NCI-H1436 (cell line): ENCODE results near the gene BORA.
A peak's percentile ranks its signal among the peaks of the same experiment; 100 is the strongest.
"Not testable (repeated sequence)": the region's sequence is repeated elsewhere in the genome, so short reads cannot be mapped to it uniquely, and the experiment has no call there.

Experiments used
- DNase-seq: peaks from one replicate; lab custom pipeline; 2025; lab: John Stamatoyannopoulos, UW

Gene BORA

DNA sequence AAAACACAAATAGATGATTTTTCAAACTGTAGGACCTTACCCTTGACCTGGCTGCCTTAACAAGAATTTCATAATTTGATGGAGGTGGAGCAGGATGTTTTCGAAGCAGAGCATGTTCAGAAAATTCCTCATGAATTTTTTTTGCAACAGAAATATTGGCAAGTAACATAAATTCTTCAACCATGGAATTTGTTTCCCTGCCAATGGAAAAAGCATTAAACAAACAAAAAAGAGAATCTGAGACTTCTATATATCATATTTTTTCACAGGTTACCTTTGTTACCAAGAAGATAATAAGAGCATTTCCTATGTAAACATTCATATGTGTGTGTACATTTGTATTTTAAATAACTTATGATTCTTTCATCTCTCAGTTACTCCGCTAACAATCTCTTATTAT lies 35.7 kb downstream of the BORA start:
- no peak for DNase-seq

GRCh38 chr13:72774019-72774418 lies 46.3 kb downstream of the BORA start:
- no peak for DNase-seq

DNA sequence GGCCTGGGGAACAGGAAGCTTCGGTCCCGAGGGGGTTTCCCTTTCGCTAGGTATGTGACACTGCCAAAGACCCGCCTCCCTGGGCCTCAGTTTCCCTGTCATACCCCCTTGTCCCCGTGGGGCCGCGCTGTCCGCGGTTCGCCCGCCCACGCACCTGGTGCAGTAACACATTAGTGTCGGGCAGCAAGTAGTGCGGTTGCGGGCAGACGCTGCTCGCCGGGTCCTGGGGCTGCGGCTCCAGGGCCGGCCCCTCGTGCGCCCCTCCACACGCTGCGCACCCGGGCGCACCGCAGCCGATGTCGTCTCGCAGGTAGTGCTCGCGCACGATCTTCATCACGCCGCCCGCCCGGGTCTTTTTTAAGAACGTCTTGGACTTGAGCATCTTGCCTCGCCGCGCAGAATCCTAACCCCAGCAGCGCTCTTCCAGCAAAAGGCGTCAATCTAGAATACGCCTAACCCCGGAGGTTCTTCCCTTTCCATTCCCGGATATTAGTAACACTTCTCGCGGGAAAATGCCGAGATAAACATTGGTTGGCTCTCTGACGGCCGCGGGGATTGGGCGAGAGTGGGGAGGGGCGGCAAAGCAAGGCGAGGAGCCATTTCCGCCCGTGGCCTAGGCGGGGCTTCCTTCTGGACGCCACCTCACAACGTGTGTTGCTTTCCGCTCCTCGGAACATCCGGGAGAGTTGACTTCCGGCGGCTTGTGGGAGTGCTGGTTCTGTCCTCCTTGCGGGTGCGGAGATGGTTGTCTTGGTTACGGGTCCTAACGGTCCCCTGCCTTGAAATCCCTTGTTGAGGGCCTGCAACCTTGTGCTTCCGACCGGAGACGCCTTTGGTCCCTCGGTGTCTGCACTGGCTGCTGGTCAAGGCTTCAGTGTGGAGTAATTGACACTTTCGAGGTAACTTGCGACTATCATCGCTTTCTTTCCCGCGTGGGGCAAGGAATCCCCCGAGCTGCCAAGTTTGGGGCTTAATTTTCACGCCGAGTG lies 54.0 kb downstream of the BORA start, which contains the start of the genes DIS3 and PIBF1:
DIS3 (minus strand) TSS at position 450 of the 989 bp plus-strand sequence; CDS start at position 382, 68 bp downstream.
PIBF1 (plus strand) TSS at position 683 of the 989 bp plus-strand sequence. CDS start 1,337 bp downstream, outside the sequence.
- peak; percentile 99 for DNase-seq

GRCh38 chr13:72782717-72783116 lies 55.0 kb downstream of the BORA start:
- no peak for DNase-seq

- not testable (repeated sequence) for DNase-seq
Measured at GRCh38 chr13:72784679-72785078, 57.0 kb downstream of the BORA start.

- DNase-seq, result no peak
Measured at GRCh38 chr13:72788831-72789230, 61.1 kb downstream of the BORA start.

- DNase-seq, result no peak
Measured at GRCh38 chr13:72792640-72793039, 64.9 kb downstream of the BORA start.

DNA sequence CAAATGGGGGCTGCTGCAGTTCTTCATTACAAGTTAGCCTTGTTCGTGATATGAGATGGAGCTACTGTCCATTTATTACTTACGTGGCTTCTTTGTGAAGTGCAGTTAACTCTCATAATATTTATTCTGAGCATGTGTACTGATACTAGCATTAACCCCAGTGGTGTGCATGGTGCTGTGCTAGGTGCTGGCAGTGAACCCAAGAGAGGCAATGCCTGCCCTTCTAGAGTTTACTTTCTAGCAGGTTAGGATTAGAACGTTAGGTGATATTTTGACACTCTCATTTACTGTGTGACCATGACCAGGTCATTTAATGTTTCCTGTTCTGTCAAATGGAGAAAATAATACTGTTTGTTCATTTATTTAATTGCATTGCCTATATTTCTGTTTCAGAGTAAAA lies 71.1 kb downstream of the BORA start:
- DNase-seq, result no peak

- no peak for DNase-seq
Measured at GRCh38 chr13:72804301-72804700, 76.6 kb downstream of the BORA start.
